Lung microvascular endothelial cell (primary cell): ENCODE measurements around the gene PSMG4. TPM values are rescaled to one million over a fixed set of nuclear protein-coding genes. Genes with fewer than 3 reads are reported as not detected.

Source experiments
- DNase-seq, 2 donors: peaks; one replicate each; pipeline versions ENCODE4 v3.0.0 to v3.0.0-alpha.2; 2010; ENCODE audit warnings: low read depth in 2 of 2
- total RNA-seq: library from RNA; depleted of rRNA; stranded (reverse); fragments of >200 nt; gene quantifications from 2 replicates; pipeline ENCODE4 v1.2.1, GENCODE V29; 2014

The PSMG4 gene
- total RNA-seq, 1 donor from 2014 or later: 31.9 TPM

DNA sequence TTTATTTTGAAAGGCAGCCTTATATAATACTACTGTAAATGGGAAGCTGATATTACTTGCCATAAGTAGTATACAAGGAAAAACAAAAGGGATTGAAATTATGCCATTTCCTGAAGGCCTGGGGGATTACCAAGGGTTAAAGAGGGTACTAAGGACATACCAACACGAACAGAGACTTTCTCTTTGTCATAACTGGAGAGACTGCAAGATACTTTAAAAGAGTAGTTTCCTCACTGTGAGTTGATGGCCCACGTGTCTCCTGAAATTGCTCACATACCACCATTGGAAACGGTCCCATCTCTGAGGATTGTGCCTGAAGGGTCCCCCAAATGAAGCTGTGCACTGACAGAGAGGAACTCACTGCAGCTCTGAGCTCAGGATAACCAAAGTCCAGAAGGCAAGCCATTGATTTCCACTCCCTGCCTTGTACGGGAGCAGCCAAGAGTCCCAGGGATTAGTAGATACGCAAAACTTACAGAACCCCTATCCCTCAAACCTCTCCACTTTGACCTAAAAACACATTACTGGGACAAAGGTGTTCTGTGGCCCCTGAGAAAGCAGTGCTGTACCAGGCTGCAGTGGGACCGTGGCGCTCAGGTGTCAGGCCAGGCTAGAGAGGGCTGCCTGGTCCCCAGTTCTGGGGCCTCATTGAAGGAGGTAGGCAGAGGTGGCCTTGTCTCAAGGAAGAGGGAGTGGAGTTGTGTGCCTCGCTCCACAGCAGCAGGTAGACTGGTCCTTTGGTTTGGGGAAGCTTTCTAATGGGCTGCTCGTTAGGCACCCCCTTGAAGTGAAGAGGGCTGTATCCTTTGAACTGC lies 15.2 kb downstream of the PSMG4 start:
- no peak for DNase-seq

DNA sequence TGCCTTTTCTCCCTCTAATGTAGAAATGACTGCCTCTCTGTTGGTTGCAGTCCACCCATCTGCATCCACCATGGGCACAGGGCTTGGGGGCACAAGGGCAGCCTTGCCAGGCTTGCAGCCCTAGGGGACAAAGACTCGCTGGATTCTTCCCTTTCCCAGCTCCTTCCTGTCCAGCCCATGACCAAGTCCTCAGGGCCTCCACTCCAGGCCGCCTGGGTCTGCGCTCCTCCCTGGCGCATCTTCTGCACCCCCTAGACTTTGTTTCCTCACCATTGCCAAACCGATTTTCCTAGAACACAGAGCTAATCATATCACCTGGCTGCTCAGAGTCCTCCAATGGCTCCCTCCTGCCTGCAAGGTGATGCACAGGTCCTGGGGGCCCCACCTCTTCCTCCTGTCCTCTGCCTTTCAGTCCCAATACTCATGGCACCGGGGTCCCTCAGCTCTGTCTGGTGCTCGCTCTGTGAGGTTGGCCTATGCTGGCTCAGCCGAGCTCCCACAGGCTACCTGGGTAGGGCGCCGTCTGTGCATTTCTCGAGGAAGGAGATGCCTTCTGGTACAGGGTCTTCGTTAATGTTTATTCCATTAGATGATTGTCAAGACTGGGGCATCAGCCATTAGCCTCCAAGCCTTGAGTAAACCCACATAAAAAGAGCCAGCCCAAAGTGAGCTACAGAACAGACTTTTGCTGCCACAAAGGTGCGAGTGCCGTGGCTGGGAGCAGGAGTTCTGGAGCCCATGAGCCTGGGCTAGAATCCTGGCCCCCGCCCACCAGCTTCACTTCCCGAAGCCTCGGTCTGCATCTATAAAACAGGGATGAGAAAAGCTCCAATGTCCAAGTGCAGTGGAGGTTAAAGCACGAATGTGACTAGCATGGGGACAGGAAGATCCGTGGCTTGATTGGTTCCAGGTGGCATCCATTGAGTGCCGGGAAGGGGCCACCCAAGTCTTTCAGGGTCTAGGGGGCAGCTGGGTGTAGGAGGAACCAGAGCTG lies 17.7 kb downstream of the PSMG4 start:
- DNase-seq: no peak

DNA sequence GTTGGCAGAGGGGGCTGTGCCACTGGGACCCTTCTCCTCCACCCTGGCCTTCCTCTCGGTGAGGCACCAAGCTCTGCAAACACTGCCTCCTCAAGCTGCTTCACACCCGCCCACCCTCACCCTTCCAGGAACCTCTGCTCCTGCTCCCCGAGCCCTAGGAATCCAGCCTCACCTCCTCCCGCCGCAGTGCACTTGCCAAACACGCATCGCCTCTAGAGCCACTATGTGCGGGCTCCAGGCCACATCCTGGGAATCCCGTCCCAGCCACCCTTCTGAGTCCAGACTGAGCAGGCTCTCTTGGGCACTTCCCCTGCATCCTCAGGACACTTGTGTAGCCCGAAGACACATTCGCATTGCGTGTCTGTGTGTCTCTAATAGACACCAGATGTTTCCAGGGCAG lies 18.5 kb downstream of the PSMG4 start:
- DNase-seq: no peak

DNA sequence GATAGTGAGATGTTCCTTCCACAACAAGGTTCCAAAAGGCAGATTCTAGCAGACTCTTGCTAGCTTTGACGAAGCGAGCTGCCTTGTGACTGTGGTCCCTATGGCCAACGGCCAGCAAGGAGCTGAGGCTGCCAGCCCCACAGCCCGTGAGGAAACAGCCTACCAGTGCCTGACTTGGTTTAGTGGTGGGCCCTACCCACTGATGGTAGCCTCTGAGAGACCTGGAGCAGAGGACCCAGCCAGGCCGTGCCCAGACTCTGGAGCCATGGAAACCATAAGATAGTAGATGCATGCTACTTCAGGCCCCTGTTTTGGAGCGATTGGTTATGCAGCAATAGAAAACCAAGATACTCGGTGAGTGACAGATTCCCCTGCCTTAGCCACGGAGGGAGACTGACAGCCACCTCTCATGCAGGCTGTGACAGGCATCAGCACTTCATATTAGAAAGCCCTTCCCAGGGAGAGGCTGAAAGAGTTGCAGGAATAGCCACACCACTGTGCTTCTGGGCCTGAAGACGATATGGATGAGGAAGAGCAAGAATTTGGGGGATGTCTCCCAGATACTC lies 19.2 kb downstream of the PSMG4 start:
- DNase-seq: no peak

DNA sequence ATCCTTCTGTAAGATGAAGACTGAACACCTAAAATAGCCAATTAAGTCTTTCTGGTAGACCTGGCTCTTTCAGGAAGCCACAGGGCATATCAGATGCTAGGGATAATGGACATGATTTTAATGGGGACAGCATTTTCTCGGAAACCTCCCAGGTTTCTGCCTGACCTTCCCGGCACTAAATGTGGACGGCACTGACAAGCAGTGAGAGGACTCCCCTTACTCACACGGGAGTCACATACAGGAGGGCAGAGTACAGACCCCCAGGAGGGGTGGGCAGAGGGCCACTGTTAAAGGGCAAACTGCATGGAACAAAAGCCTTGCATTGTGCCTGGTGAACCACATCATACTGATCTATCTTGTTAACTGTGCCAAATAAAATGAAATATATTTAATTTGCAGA lies 19.9 kb downstream of the PSMG4 start:
- no peak for DNase-seq

DNA sequence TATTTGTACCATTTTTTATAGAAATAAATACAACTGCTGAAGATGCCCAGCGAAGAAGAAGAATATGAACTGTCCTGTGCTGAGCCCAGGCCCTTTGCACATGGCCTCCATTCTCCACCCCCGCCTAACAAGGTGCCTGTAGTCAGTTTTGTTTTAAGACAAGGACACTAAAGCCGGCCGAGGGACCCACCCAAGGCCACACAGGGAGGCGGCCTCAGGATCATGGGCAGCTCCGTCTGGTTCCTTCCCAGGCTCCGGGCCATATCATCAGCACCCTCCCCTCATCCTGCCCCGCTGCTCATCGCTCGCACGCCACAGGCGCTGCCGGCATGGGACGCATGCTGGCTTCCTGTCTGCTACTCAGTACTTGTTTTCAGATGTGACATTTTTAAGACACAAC lies 21.3 kb downstream of the PSMG4 start:
- DNase-seq: no peak

DNA sequence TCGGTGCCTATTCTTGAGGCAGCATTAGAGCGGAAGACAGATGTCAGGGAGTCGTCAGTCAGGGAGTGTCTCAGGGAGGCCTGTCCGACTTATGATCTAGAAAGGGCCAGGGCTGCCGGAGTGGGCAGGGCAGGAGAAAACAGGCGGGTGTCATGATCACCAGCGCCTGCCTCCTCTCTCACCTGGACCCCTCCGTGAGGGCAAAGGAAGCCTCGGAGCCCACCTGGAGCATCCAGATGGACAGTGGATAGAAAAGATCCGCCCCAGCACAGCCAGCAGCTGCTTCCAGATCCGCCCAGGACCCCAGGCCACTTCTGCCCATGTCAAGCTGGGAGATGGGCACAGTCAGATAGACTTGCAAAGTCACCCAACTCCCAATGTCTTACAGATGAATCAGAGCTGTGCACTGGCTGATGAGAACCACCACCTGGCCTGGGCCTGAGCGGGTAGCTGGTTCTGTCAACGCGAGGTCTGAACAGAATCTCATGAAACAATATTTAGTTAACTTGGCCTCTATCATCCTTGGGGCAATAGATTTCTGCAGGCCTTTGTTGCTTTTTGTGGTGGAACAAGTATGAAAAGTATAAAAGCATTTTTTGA lies 22.2 kb downstream of the PSMG4 start:
- peak; percentile 29 to 40 for DNase-seq

DNA sequence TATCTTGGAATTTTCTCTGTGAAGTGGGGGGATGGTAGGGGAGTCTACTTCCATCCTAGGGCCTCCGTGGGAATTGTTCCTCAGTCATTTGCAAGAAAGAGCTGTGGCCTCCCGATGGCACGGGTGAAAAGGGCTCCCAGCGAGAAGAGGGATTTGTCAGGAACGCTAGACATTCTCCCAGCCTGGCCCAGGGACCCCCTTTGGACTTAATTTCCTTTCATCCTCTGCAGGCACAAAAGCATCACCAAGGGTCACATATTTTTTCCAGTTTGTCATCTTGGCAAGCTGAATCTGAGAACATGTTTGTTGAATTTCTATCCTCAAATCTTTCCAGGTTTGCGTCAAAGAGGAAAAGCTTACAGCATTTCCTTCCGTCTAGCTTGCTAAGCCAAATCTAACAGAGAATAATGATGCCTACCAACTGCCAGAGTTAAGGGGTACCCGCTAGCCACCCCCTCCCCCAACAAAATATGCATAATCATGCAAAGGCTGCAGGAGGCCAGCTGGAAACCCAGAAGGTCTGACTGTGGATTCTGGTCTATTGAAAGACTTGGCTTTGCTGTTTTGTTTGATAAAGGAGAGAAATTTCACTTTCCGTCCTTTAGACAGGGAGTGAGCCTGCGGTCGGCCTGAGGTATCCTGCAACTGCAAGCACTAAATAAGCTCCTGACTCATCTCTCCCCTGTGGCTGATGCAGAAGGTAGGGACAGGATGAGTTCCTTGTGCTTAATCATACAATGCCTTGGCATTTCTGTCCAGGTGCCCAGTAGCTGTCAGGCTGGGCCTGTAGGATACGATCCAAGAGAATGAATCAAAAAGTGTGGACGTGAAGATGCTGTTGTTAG lies 23.1 kb downstream of the PSMG4 start:
- peak; percentile 93 to 95 for DNase-seq

DNA sequence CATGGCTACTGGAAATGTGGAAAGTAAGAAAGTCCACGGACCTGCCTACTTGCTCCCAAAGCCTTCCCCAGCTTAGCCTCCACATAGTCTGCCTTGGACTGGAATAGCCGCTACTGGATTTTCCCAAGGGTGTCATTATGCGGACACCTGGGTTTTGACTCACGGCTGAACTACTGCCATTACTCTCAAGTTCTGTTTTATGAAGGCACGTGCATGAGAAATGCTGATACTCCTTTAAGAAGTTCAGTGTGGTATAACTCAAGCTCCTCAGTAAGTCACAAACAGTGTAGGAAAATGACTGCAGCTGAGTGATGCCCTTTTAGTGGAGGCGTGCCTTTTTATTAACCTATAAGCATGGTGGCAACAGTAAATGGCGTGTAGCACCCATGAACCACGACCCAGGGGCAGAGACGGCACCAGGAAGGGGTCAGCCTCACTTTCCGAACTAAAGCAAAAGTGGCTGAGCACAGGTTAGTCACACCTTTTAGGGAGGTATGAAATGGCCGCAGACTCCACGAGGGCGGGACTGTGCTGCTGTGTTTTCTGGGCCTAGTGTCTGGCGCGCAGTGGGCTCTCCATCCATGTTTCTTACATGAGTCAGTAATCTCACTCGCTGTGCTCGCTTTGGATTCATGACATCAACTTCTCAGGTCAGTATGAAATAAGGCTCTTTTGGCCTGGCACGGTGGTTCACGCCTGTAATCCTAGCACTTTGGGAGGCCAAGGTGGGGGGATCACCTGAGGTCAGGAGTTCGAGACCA lies 23.9 kb downstream of the PSMG4 start:
- no peak for DNase-seq

DNA sequence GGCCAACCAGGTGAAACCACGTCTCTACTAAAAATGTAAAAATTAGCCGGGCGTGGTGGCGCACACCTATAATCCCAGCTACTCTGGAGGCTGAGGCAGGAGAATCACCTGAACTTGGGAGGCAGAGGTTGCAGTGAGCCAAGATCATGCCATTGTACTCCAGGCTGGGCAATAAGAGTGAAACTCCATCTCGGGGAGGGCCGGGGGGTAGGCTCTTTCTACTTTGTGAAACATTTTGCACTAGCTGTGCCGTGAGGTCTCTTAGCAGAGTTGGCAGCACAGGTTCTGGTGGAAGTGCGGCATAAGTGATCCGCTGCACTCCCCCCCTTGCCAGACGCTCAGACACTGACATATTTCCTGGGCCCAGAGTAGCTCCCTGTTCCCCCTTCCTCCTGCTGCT lies 24.5 kb downstream of the PSMG4 start:
- DNase-seq: no peak

DNA sequence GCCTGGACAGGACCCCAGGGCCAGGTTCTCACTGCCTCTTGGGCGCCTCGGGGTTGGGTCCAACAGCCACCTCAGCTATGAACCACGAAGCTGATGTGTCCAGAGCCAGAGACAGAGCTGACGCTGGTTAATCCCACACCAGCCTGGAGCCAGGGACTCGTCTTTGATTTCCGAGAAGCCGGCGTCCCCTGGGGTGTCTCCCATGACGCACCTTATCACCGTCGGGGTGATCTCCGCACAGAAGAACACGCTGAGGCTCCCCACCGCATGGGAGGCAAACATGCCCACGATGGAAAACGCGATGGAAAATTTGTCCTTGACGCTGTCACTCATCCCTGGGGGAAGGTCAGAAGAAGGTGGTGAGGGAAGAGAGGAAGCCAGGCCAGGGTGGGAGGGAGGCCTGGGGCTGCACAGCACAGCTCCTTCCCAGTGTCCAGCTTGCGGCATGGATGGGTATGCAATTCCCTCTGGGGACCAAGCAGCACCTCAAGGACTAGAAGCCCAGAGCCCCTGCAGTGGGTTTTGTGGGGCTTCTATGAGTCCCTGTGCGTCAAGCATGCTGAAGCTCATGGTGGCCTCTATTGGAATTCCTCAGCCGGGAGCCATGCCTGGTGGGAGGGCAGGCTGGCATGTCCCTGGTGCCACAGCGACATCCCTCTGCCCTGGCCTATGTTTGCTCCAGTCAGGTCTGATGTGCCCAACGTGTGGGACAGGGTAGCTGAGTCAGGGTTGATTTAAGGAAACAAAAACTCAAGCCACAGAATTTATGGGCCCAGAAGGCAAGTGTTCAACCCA lies 25.1 kb downstream of the PSMG4 start:
- DNase-seq: no peak

DNA sequence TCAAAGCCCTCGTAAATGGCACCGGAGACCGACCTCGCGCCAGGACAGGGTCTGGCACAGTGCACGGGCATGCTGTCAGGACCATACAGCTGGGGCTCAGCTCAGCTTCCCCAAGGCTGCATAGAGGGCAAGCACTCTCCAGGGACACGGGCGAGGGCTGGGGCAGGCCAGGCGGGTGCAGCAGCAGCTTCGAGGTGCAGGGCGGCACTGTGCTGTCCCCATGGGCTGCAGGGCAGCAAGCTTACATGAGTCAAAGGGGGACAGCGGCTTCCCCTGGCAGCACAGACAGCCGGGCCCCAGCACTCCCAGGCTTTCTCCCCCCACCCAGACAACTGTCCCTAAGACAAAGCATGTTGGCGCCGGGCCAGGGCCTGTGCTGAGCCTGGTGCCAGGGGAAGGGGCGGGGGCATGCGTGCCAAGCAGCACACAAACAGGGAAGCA lies 25.7 kb downstream of the PSMG4 start:
- no peak for DNase-seq

DNA sequence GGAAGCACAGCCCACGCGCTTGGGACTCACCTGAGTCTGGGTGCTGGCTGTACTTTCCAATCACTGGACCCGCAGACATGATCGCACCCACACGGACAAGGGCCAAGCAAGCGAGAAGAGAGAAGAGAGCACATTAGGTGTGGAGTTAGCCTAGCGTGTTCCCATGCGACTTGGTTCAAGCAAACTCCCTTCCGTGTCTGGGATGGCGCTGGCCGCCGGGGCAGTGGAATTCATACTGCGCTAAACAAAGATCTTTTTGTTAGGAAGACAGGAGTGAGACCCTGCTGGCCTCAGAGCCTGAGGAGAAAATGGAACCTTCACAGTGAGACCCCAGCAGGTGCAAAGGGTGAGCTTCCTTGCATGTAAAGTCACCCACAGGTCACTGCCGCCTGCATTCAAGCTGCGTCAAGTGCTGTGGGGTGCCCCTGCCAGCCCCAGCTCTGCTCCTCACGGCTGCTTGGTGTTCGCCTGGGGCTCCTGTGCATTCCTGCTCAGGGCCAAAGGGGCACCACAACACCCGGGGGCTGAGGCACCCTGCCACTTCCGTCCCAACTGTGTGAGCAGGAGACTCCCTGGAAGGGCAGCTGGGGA lies 26.4 kb downstream of the PSMG4 start:
- DNase-seq: no peak

DNA sequence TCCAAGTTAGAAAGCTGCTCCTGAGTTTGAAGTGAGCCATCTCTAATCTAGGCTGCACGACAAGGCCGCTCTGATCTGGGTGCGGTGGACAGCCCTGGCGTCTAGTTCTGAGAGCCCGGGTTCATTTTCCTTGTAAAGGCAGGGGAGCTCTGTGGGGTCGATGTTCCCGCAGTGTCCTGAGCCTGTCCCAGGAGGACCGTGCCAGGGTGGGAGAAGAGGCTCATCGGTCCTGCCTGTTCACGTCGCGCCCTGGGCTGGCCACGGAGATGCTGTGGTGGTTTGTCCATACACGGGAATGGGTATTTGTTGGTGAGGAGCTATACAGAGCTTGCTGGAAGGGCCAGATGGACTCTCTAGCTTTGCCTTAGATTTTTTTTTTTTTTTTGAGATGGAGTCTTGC lies 27.0 kb downstream of the PSMG4 start:
- no peak for DNase-seq

DNA sequence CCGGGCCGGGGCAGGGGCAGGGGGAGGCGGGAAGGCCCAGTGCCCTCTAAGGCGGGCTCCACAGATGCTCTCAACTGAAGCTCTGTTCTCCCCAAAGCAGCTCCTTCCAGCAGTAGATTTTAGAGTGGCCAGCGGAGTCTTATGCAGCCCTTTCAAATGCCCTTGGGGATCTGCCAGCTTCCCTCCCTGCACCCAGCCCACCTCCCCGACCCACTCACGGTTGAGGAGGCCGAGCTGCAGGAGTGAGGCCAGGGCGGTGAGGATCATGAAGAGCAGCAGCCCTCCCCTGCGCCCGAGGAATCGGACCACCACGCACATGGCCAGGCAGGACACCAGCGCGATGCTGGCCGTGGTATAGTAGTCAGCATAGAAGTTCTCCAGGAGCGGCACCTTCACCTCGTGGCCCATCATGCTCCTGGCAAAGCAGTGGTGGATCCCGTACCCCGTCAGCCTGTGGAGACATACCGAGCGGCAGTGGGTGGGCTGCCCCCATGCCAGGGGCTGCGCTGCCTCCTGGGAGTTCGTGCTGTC lies 28.0 kb downstream of the PSMG4 start:
- no peak for DNase-seq

DNA sequence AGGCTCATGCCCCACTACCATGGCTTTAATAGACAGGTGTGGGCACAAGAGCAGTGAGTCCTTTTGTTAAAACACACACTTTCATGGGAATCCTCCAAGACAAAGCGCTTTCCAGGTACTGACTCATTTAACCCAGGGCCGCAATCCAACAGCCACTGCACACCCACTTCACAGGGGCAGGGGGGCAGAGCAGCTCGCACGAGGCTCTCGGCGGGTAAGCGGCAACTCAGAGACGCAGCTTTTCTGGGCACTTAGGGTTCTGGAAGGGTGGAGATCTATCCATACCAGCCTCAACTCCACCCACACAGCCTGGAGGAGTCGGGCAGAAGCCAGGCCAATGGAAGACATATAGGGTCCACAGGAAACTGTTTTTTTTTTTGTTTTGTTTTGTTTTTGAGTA lies 28.6 kb downstream of the PSMG4 start:
- DNase-seq: peak in 1 of 2 donors; percentile 20

DNA sequence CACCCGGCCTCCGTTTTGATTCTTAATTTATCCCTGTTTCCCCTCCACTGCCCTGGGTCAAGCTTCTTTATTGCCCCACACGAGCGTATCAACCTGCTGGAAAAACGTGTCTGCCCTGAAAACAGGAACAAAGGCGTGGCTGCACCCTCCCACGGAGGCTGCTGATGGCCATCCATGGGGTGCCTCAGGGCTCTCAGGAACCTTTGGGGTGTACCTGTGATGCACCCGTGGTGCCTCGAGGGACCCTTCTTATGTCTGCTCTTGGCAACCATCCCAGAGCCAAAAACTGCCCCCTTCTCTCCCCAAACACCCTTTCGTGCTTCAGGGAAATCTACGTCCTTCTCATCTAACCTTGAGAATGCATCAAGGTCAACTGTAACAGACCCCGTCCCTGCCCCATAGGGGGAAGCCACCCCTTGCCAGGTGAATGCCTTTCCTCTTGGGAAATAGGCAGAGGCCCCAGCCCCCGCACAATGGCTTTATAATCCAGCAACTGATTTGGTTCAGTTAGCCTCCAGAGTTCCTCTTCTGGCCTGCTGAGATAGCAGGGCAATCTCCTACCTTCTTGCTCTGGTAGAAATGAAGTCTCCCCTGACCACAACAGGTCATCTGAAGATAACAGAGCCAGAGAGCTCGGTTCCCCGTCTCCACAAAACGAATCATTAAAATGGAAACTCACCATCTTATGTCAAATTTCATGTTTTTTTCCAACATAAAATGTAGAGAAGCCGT lies 29.4 kb downstream of the PSMG4 start:
- no peak for DNase-seq
